OCI-LY1 (cell line): ENCODE measurements around the gene EXT2.

ENCODE experiments used
- CTCF ChIP-seq: fragments of 200-600 bp; sonication (generic), shearing (Covaris generic); IDR thresholded peaks from 2 replicates; pipeline ENCODE4 v1.5.1; 2017; ENCODE audit warnings: mild to moderate bottlenecking, antibody characterized with exemption, low read length, moderate library complexity, mixed read lengths
- EZH2 ChIP-seq: fragments of 200-600 bp; sonication (generic), shearing (Covaris generic); IDR thresholded peaks from 2 replicates; pipeline ENCODE4 v1.8.0; 2017; ENCODE audit warnings: borderline replicate concordance, mixed run types, mild to moderate bottlenecking, antibody characterized with exemption, low read length, moderate library complexity, mixed read lengths

GRCh38 chr11:44223238-44223637 lies 127.8 kb downstream of the EXT2 start:
- TF ChIP-seq CTCF (no peak), EZH2 (no peak)
